SJCRH30 (cell line): ENCODE results near the gene OVOL1. TPM values are rescaled to one million over a fixed set of nuclear protein-coding genes. Genes with fewer than 3 reads are reported as not detected.
"Not testable (repeated sequence)": the region's sequence is repeated elsewhere in the genome, so short reads cannot be mapped to it uniquely, and the experiment has no call there.

Experiments used
- DNase-seq, 2 experiments: peaks; one replicate each; pipeline ENCODE4 v3.0.0-alpha.2; 2015 to 2020
- H3K27ac ChIP-seq: fragments of 250-450 bp; sonication (Bioruptor Pico); 2 replicates; pipeline ENCODE4 v1.5.1; 2020; ENCODE audit warnings: mild to moderate bottlenecking, moderate library complexity
- H3K27me3 ChIP-seq: fragments of 250-450 bp; sonication (Bioruptor Pico); 2 replicates; pipeline ENCODE4 v1.5.1; 2020; ENCODE audit warnings: mild to moderate bottlenecking, moderate library complexity
- H3K36me3 ChIP-seq: fragments of 250-450 bp; sonication (Bioruptor Pico); 2 replicates; pipeline ENCODE4 v1.5.1; 2020; ENCODE audit warnings: mild to moderate bottlenecking, moderate library complexity
- H3K4me1 ChIP-seq: fragments of 250-450 bp; sonication (Bioruptor Pico); 2 replicates; pipeline ENCODE4 v1.5.1; 2020; ENCODE audit warnings: mild to moderate bottlenecking, moderate library complexity
- H3K4me3 ChIP-seq: fragments of 250-450 bp; sonication (Bioruptor Pico); 2 replicates; pipeline ENCODE4 v1.5.1; 2020; ENCODE audit warnings: mild to moderate bottlenecking, moderate library complexity
- H3K9me3 ChIP-seq: fragments of 250-450 bp; sonication (Bioruptor Pico); replicated peaks from 2 replicates; pipeline ENCODE4 v1.5.1; 2020; ENCODE audit warnings: mild to moderate bottlenecking, moderate library complexity
- total RNA-seq: library from RNA; depleted of rRNA; stranded (reverse); fragments of >200 nt; shearing (Covaris generic); gene quantifications from 2 replicates; pipeline ENCODE4 v1.2.3, GENCODE V29; 2014; rRNA removed

Gene OVOL1
- not detected in 2 replicates for total RNA-seq

- DNase-seq: no peak
- peaks cover 22% of the 10 kb centered on the region for H3K27me3 ChIP-seq
- H3K4me1 ChIP-seq: no peaks in the 10 kb centered on the region
- no peaks in the 10 kb centered on the region for H3K36me3 ChIP-seq
- H3K4me3 ChIP-seq: no peak within 1 kb of the TSS
- H3K9me3 ChIP-seq: no peaks in the 10 kb centered on the region
- no peak within 1 kb of the TSS for H3K27ac ChIP-seq
Measured at GRCh38 chr11:65786786-65787636, at the start of gene OVOL1. Gene OVOL1 (plus strand): TSS chr11:65787063. CDS start chr11:65787374, 311 bp downstream.

GRCh38 chr11:65739022-65739421 is 47.8 kb upstream of the OVOL1 start:
- no peaks in the 10 kb centered on the region for H3K4me1 ChIP-seq
- peaks cover 21% of the 10 kb centered on the region for H3K9me3 ChIP-seq
- H3K36me3 ChIP-seq: no peaks in the 10 kb centered on the region
- H3K4me3 ChIP-seq: no peak overlapping the region
- no peak overlapping the region for H3K27ac ChIP-seq
- DNase-seq: no peak
- peaks cover 4% of the 10 kb centered on the region; the same call in 1 of the 2 replicates for H3K27me3 ChIP-seq

GRCh38 chr11:65741185-65741584 is 45.7 kb upstream of the OVOL1 start:
- Histone ChIP-seq H3K27ac (no peak overlapping the region), H3K36me3 (no peaks in the 10 kb centered on the region), H3K27me3 (peaks cover 14% of the 10 kb centered on the region), H3K4me3 (no peak overlapping the region), H3K4me1 (no peaks in the 10 kb centered on the region), H3K9me3 (peaks cover 17% of the 10 kb centered on the region)
- DNase-seq: no peak

GRCh38 chr11:65742353-65742752 is 44.5 kb upstream of the OVOL1 start:
- peaks cover 14% of the 10 kb centered on the region for H3K27me3 ChIP-seq
- H3K9me3 ChIP-seq: peaks cover 6% of the 10 kb centered on the region
- H3K4me1 ChIP-seq: no peaks in the 10 kb centered on the region
- no peak overlapping the region for H3K4me3 ChIP-seq
- no peaks in the 10 kb centered on the region for H3K36me3 ChIP-seq
- no peak for DNase-seq
- no peak overlapping the region for H3K27ac ChIP-seq

- Histone ChIP-seq H3K4me1 (no peaks in the 10 kb centered on the region), H3K27ac (no peak overlapping the region), H3K9me3 (no peaks in the 10 kb centered on the region; the same call in none of the 2 replicates), H3K36me3 (no peaks in the 10 kb centered on the region; the same call in 1 of the 2 replicates), H3K27me3 (peaks cover 14% of the 10 kb centered on the region), H3K4me3 (no peak overlapping the region)
- no peak for DNase-seq
Measured at GRCh38 chr11:65743681-65744025, 43.2 kb upstream of the OVOL1 start.

GRCh38 chr11:65744026-65744698 is 42.7 kb upstream of the OVOL1 start:
- Histone ChIP-seq H3K27me3 (peaks cover 16% of the 10 kb centered on the region), H3K4me3 (no peak overlapping the region), H3K27ac (no peak overlapping the region), H3K4me1 (no peaks in the 10 kb centered on the region), H3K9me3 (no peaks in the 10 kb centered on the region; the same call in 1 of the 2 replicates), H3K36me3 (no peaks in the 10 kb centered on the region; the same call in 1 of the 2 replicates)
- peak; percentile 39 to 52 for DNase-seq

GRCh38 chr11:65744699-65745042 is 42.2 kb upstream of the OVOL1 start:
- H3K36me3 ChIP-seq: no peaks in the 10 kb centered on the region; the same call in 1 of the 2 replicates
- H3K9me3 ChIP-seq: no peaks in the 10 kb centered on the region; the same call in 1 of the 2 replicates
- no peak overlapping the region for H3K27ac ChIP-seq
- no peaks in the 10 kb centered on the region for H3K4me1 ChIP-seq
- DNase-seq: no peak
- no peak overlapping the region for H3K4me3 ChIP-seq
- H3K27me3 ChIP-seq: peaks cover 16% of the 10 kb centered on the region

- Histone ChIP-seq H3K36me3 (no peaks in the 10 kb centered on the region; the same call in 1 of the 2 replicates), H3K4me3 (no peak overlapping the region), H3K27ac (no peak overlapping the region), H3K4me1 (no peaks in the 10 kb centered on the region), H3K9me3 (peaks cover 1% of the 10 kb centered on the region; the same call in 1 of the 2 replicates), H3K27me3 (peaks cover 16% of the 10 kb centered on the region)
- no peak for DNase-seq
Measured at GRCh38 chr11:65745049-65745448, 41.8 kb upstream of the OVOL1 start.

GRCh38 chr11:65762169-65762568 is 24.7 kb upstream of the OVOL1 start:
- not testable (repeated sequence) for H3K4me1 ChIP-seq, H3K9me3 ChIP-seq, H3K4me3 ChIP-seq, H3K27me3 ChIP-seq, H3K36me3 ChIP-seq, DNase-seq, H3K27ac ChIP-seq

GRCh38 chr11:65762816-65763215 is 24.0 kb upstream of the OVOL1 start:
- H3K4me3 ChIP-seq, H3K27ac ChIP-seq, H3K4me1 ChIP-seq, H3K36me3 ChIP-seq, DNase-seq, H3K27me3 ChIP-seq, H3K9me3 ChIP-seq: not testable (repeated sequence)

- no peak for DNase-seq
- no peaks in the 10 kb centered on the region for H3K9me3 ChIP-seq
- no peaks in the 10 kb centered on the region for H3K4me1 ChIP-seq
- no peak overlapping the region for H3K27ac ChIP-seq
- no peaks in the 10 kb centered on the region for H3K27me3 ChIP-seq
- no peaks in the 10 kb centered on the region for H3K36me3 ChIP-seq
- no peak overlapping the region for H3K4me3 ChIP-seq
Measured at GRCh38 chr11:65764434-65764833, 22.4 kb upstream of the OVOL1 start.

GRCh38 chr11:65766535-65766934 is 20.3 kb upstream of the OVOL1 start:
- Histone ChIP-seq H3K4me1 (no peaks in the 10 kb centered on the region), H3K27me3 (no peaks in the 10 kb centered on the region), H3K4me3 (no peak overlapping the region), H3K27ac (no peak overlapping the region), H3K36me3 (no peaks in the 10 kb centered on the region), H3K9me3 (no peaks in the 10 kb centered on the region)
- no peak for DNase-seq

- no peak overlapping the region for H3K27ac ChIP-seq
- no peaks in the 10 kb centered on the region for H3K36me3 ChIP-seq
- H3K27me3 ChIP-seq: no peaks in the 10 kb centered on the region
- no peak for DNase-seq
- no peaks in the 10 kb centered on the region for H3K9me3 ChIP-seq
- H3K4me1 ChIP-seq: no peaks in the 10 kb centered on the region
- H3K4me3 ChIP-seq: no peak overlapping the region
Measured at GRCh38 chr11:65767406-65767805, 19.5 kb upstream of the OVOL1 start.

GRCh38 chr11:65767806-65768205 is 19.1 kb upstream of the OVOL1 start:
- not testable (repeated sequence) for H3K36me3 ChIP-seq, H3K4me1 ChIP-seq, H3K4me3 ChIP-seq, DNase-seq, H3K27me3 ChIP-seq, H3K27ac ChIP-seq, H3K9me3 ChIP-seq

GRCh38 chr11:65770951-65771567 is 15.8 kb upstream of the OVOL1 start:
- H3K4me1 ChIP-seq: no peaks in the 10 kb centered on the region

More at GRCh38 chr11:65770951-65771567, 15.8 kb upstream of the OVOL1 start:
- Histone ChIP-seq H3K4me3 (no peak overlapping the region), H3K27ac (no peak overlapping the region), H3K36me3 (no peaks in the 10 kb centered on the region), H3K9me3 (no peaks in the 10 kb centered on the region), H3K27me3 (no peaks in the 10 kb centered on the region)
- no peak for DNase-seq
